HG03097 (cell line): ENCODE measurements around the gene TMEM45B.
"Not testable (repeated sequence)": the region's sequence is repeated elsewhere in the genome, so short reads cannot be mapped to it uniquely, and the experiment has no call there.

ENCODE experiments used
- ATAC-seq: cut with Tn5 transposase; IDR thresholded peaks from one replicate; pipeline ENCODE4 v1.9.1; 2021; ENCODE audit not compliant: unreplicated experiment, low FRiP score

The TMEM45B gene

GRCh38 chr11:129849447-129850130 lies 33.9 kb downstream of the TMEM45B start:
- ATAC-seq: no peak

GRCh38 chr11:129852125-129852740 lies 36.6 kb downstream of the TMEM45B start:
- no peak for ATAC-seq

DNA sequence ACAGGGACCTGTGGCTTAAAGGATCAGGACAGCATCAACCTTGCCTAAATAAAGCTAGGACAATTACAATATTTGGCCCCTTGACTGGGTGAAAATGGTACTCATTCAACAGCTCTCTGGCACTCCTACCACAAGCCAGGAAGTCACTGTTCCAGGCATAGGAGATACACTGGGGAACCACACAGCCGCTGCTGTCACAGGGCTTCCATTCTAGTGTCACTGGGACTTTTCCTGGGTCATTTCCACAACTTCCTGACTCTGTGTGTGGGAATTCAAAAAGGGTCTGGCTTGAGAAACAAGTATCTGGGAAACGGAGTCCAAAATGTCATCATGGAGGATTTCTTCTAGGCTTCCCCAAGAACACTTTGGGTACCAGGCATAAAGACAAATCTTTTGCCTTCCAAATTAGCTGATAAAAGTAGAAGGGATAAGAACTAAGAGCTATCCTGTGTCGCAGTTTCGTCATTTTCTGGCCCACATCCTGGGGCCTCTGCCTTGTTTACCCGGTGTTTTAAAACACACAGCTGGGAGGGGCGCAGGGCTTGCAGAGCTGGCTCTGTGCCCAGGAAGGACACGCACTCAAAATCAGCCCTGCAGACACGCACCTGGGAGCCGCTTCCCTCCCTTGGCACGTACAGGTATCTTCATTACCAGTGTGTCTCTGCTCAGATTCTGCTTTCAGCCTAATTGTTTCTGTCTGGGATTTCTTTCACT lies 38.0 kb downstream of the TMEM45B start:
- ATAC-seq: no peak

GRCh38 chr11:129854232-129854805 lies 38.7 kb downstream of the TMEM45B start:
- ATAC-seq: no peak

GRCh38 chr11:129855086-129855485 lies 39.4 kb downstream of the TMEM45B start:
- ATAC-seq: no peak

GRCh38 chr11:129856036-129856435 lies 40.4 kb downstream of the TMEM45B start:
- ATAC-seq: no peak

DNA sequence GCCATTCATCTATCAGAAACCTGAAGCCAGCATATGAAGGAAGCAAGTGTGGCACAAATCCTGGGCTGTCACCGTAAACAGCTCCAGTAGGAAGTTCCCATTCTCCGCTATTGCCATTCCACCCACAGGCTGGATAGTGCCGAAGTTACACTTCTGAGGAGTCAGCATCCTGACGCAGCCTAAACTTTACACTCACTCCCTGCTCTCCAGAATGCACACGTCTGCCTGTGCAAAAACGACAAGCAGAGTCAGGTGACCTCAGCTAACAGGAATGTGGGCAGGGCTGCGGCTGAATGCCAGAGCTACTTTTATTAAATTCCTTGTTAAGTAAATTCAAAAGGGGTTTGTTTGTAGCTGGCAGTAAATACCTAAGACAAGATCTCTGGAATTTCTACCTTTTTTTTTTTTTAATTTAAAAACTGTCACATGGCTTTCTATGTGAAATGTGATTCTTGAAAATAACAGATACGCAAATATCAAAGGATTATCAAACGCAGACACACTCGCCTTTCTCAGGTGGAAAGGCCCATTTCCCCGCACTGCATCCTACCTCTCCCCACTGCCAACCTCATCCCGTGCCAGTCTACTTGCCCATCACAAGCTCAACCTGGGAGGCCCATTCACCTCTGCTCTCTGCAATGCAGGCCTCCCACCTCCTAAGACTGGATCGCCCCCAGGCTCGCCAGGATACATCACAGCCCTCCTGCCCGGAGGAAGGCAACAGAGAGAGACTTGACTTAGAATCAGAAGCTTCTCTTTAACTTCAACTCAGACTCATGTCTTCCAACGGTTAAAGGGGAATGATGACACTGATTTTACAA lies 46.3 kb downstream of the TMEM45B start:
- ATAC-seq: no peak

GRCh38 chr11:129864811-129865210 lies 49.2 kb downstream of the TMEM45B start:
- no peak for ATAC-seq

GRCh38 chr11:129865701-129866100 lies 50.1 kb downstream of the TMEM45B start:
- ATAC-seq: no peak

GRCh38 chr11:129866311-129866710 lies 50.7 kb downstream of the TMEM45B start:
- ATAC-seq: no peak

- ATAC-seq: not testable (repeated sequence)
These were observed 53.0 kb downstream of the TMEM45B start for GRCh38 chr11:129868626-129869025.

DNA sequence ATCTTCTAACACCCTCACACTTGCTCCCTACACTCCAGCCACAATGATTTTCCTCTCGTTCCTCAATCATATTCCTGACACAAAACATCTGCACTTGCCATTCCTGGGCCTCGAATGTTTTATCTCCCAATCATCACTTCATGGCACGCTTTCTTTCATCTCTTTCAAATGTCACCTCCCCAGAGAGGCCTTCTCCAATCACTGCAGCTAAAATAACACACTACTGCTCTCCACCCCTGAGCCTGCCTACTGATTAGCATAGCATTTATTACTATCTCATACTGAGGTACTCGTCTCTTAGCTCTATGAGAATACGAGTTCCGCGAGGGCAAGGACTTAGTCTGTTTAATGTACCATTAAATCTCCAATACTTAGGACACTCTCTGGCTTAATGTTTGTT lies 56.3 kb downstream of the TMEM45B start:
- ATAC-seq: no peak

GRCh38 chr11:129880311-129880710 lies 64.7 kb downstream of the TMEM45B start:
- ATAC-seq: no peak

- no peak for ATAC-seq
These were observed 66.0 kb downstream of the TMEM45B start for GRCh38 chr11:129881570-129882170.

GRCh38 chr11:129884581-129884980 lies 68.9 kb downstream of the TMEM45B start:
- no peak for ATAC-seq

DNA sequence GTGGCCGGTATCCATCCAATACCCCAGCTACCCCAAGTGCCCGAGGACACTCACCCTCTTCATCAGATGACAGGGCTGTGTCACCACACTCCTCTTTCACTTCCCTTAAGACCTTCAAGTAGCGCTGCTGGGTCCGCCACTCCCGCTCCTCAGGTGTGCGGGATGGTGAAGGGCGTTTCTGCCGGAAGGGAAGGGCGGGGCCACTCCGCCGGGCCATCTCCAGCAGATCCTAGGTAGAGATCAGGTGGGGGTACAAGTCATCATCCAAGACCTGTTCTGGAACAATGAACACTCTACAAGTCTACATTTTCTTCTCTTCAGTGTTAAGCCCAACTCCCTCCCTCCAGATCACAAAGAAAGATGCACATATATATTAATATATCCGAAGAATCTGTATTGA lies 69.7 kb downstream of the TMEM45B start:
- ATAC-seq: no peak

- no peak for ATAC-seq
These were observed 72.8 kb downstream of the TMEM45B start for GRCh38 chr11:129888451-129888850.

- ATAC-seq: no peak
These were observed 78.9 kb downstream of the TMEM45B start for GRCh38 chr11:129894278-129895125.
